K562 (cell line): Measurements from ENCODE around the gene DNAAF3. TPM values are rescaled to one million over a fixed set of nuclear protein-coding genes. Genes with fewer than 3 reads are reported as not detected.
A peak's percentile ranks its signal among the peaks of the same experiment; 100 is the strongest.

ENCODE experiments used
- ELK1 ChIP-seq: sonication (generic); formaldehyde crosslinking; IDR thresholded peaks from 2 replicates; pipeline ENCODE4 v1.8.1; 2022; ENCODE audit warnings: missing genetic modification reagents
- GATA2 ChIP-seq: sonication (generic); formaldehyde crosslinking; IDR thresholded peaks from 2 replicates; pipeline ENCODE4 v1.4.0; 2020; ENCODE audit warnings: mild to moderate bottlenecking, missing genetic modification reagents
- GATAD2B ChIP-seq: fragments of 450-650 bp; IDR thresholded peaks from 2 replicates; pipeline ENCODE4 v1.6.1; 2017; ENCODE audit warnings: mild to moderate bottlenecking, borderline replicate concordance
- HDAC8 ChIP-seq: fragments of 450-650 bp; IDR thresholded peaks from 2 replicates; pipeline ENCODE4 v1.6.1; 2016; ENCODE audit warnings: mild to moderate bottlenecking, missing genetic modification characterization, moderate library complexity, missing compliant biosample characterization
- MECOM ChIP-seq: fragments of 250-450 bp; sonication (Bioruptor Pico); IDR thresholded peaks from 2 replicates; pipeline ENCODE4 v1.8.0; 2022; ENCODE audit warnings: inconsistent platforms
- ZBED1 ChIP-seq: IDR thresholded peaks from 2 replicates; pipeline ENCODE4 v1.6.1; 2014
- ZBTB8A ChIP-seq: fragments of 450-650 bp; IDR thresholded peaks from 2 replicates; pipeline ENCODE4 v1.6.1; 2018; ENCODE audit warnings: mild to moderate bottlenecking, moderate library complexity; ENCODE audit not compliant: partially characterized antibody
- ZNF23 ChIP-seq: fragments of 250-450 bp; sonication (Bioruptor Pico); IDR thresholded peaks from 2 replicates; pipeline ENCODE4 v1.4.0; 2020; ENCODE audit warnings: mild to moderate bottlenecking
- ZNF316 ChIP-seq: fragments of 450-650 bp; IDR thresholded peaks from 2 replicates; pipeline ENCODE4 v1.6.1; 2016
- ZNF324 ChIP-seq: fragments of 250-450 bp; sonication (Bioruptor Pico); IDR thresholded peaks from 2 replicates; pipeline ENCODE4 v1.4.0; 2020; ENCODE audit warnings: mild to moderate bottlenecking
- ZNF707 ChIP-seq: fragments of 250-450 bp; sonication (Bioruptor Pico); conservative IDR thresholded peaks from 2 replicates; pipeline ENCODE4 v1.8.0; 2022; ENCODE audit warnings: inconsistent platforms, mild to moderate bottlenecking, moderate library complexity
- polyA plus RNA-seq, 8 experiments: library from polyadenylated mRNA; depleted of rRNA in 4 of 8; stranded (reverse) in 5 of 8; unstranded in 3 of 8; fragments of >200 nt; fragmentation: Nextera tagmentation in 2 of 8; fragmentation: Illumina TruSeq in 1 of 8; extraction: Ambion mirVana in 2 of 8; extraction: Trizol in 1 of 8; gene quantifications; 2 replicates each; pipeline versions ENCODE4 v1.2.1 to v1.2.3, GENCODE V29; 2011 to 2014; ENCODE audit warnings: inconsistent platforms in 1 of 8, missing spikeins in 1 of 8
- total RNA-seq, 7 experiments: library from RNA; depleted of rRNA in 6 of 7; stranded (reverse); fragments of >200 nt in 6 of 7; fragmentation: Illumina TruSeq in 2 of 7; extraction: Trizol in 2 of 7; gene quantifications; 2 replicates each; pipeline versions ENCODE4 v1.2.1 to v1.2.3, GENCODE V29; 2011 to 2021; ENCODE audit warnings: low replicate concordance in 1 of 7
- TF ChIP-seq, protein P1 (sequence below): sonication (generic); formaldehyde crosslinking; IDR thresholded peaks from 2 replicates; pipeline ENCODE4 v1.8.0; 2022; ENCODE audit warnings: mild to moderate bottlenecking, missing genetic modification reagents
- TF ChIP-seq, protein P2 (sequence below): IDR thresholded peaks from 2 replicates; pipeline ENCODE4 v1.6.1; 2016; ENCODE audit warnings: missing genetic modification characterization, missing compliant biosample characterization
- TF ChIP-seq, protein P3 (sequence below): sonication (generic); formaldehyde crosslinking; IDR thresholded peaks from 2 replicates; pipeline ENCODE4 v1.8.1; 2023; ENCODE audit warnings: mild to moderate bottlenecking, missing genetic modification reagents, moderate library complexity
- TF ChIP-seq, protein P4 (sequence below): fragments of 250-450 bp; sonication (Bioruptor Pico); IDR thresholded peaks from 2 replicates; pipeline ENCODE4 v1.5.0; 2021; ENCODE audit warnings: mild to moderate bottlenecking, moderate library complexity

Gene DNAAF3
- total and polyA plus RNA-seq, 9 of the 15 experiments (the other 6 are each of a cell fraction or from before 2014, with no cell fraction given), result 21.6 to 61.5 (median 43.0) TPM

DNA sequence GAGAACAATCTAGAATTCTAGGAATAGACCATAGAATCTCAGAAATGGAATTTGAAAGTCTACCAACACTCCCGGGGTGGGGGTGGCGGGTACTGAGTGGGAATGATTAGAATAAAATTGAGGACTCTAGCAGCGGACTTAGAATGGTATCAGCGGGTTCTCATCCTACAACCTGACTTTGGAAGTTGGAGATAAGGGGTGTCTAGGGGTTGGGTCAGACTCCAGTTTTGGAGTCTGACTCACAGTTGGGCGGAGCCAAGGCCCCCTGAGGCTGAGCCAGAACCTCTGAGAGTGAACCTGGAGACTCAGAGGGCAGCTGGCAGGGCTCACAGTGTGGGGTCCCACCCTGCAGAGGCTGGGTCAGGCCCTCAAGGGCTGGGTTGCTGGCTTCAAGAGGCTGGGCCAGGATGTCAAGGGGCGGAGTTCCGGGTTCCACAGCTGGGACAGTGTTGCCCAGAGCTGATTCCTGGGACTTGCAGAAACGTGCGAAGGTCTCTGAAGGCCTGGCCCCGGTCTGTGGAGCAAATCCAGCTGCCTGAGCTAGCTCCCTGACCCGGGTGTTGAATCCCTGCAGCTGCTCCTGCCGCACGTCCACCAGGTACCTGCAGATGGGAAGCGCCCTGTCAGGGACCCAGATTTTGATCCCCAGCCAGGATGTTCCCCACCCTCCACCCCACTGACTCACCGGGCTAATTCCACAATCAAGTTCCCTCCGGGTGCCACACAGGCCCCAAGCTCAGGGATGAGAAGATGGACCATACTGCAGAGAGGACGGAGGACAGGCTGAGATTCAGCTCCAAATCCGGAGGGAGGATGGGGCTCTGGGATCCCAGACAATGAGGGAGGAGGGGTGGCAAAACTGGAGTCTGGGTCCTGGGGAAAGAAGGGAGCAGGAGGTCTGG is 7.3 kb downstream of the DNAAF3 start (continued):
- TF ChIP-seq, protein P1, sequence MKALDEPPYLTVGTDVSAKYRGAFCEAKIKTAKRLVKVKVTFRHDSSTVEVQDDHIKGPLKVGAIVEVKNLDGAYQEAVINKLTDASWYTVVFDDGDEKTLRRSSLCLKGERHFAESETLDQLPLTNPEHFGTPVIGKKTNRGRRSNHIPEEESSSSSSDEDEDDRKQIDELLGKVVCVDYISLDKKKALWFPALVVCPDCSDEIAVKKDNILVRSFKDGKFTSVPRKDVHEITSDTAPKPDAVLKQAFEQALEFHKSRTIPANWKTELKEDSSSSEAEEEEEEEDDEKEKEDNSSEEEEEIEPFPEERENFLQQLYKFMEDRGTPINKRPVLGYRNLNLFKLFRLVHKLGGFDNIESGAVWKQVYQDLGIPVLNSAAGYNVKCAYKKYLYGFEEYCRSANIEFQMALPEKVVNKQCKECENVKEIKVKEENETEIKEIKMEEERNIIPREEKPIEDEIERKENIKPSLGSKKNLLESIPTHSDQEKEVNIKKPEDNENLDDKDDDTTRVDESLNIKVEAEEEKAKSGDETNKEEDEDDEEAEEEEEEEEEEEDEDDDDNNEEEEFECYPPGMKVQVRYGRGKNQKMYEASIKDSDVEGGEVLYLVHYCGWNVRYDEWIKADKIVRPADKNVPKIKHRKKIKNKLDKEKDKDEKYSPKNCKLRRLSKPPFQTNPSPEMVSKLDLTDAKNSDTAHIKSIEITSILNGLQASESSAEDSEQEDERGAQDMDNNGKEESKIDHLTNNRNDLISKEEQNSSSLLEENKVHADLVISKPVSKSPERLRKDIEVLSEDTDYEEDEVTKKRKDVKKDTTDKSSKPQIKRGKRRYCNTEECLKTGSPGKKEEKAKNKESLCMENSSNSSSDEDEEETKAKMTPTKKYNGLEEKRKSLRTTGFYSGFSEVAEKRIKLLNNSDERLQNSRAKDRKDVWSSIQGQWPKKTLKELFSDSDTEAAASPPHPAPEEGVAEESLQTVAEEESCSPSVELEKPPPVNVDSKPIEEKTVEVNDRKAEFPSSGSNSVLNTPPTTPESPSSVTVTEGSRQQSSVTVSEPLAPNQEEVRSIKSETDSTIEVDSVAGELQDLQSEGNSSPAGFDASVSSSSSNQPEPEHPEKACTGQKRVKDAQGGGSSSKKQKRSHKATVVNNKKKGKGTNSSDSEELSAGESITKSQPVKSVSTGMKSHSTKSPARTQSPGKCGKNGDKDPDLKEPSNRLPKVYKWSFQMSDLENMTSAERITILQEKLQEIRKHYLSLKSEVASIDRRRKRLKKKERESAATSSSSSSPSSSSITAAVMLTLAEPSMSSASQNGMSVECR (CRISPR knock-in tag), result peak; percentile 42; the same call in 1 of the 2 replicates
- TF ChIP-seq GATAD2B (peak; percentile 72; the same call in 1 of the 2 replicates), GATA2 (CRISPR knock-in tag) (0 out of 2 replicates have a peak, but pooled peaks have one; percentile 38), HDAC8 (tag) (no peak), MECOM (CRISPR knock-in tag) (no peak), ZNF707 (CRISPR knock-in tag) (no peak), ZBED1 (no peak), ZNF23 (CRISPR knock-in tag) (no peak), ELK1 (CRISPR knock-in tag) (no peak), ZNF324 (CRISPR knock-in tag) (no peak), ZNF316 (no peak), ZBTB8A (no peak)
- TF ChIP-seq, protein P2, sequence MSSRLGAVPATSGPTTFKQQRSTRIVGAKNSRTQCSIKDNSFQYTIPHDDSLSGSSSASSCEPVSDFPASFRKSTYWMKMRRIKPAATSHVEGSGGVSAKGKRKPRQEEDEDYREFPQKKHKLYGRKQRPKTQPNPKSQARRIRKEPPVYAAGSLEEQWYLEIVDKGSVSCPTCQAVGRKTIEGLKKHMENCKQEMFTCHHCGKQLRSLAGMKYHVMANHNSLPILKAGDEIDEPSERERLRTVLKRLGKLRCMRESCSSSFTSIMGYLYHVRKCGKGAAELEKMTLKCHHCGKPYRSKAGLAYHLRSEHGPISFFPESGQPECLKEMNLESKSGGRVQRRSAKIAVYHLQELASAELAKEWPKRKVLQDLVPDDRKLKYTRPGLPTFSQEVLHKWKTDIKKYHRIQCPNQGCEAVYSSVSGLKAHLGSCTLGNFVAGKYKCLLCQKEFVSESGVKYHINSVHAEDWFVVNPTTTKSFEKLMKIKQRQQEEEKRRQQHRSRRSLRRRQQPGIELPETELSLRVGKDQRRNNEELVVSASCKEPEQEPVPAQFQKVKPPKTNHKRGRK (tag), result no peak
- TF ChIP-seq, protein P3, sequence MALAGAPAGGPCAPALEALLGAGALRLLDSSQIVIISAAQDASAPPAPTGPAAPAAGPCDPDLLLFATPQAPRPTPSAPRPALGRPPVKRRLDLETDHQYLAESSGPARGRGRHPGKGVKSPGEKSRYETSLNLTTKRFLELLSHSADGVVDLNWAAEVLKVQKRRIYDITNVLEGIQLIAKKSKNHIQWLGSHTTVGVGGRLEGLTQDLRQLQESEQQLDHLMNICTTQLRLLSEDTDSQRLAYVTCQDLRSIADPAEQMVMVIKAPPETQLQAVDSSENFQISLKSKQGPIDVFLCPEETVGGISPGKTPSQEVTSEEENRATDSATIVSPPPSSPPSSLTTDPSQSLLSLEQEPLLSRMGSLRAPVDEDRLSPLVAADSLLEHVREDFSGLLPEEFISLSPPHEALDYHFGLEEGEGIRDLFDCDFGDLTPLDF (CRISPR knock-in tag), result peak; percentile 34; the same call in 1 of the 2 replicates
- TF ChIP-seq, protein P4, sequence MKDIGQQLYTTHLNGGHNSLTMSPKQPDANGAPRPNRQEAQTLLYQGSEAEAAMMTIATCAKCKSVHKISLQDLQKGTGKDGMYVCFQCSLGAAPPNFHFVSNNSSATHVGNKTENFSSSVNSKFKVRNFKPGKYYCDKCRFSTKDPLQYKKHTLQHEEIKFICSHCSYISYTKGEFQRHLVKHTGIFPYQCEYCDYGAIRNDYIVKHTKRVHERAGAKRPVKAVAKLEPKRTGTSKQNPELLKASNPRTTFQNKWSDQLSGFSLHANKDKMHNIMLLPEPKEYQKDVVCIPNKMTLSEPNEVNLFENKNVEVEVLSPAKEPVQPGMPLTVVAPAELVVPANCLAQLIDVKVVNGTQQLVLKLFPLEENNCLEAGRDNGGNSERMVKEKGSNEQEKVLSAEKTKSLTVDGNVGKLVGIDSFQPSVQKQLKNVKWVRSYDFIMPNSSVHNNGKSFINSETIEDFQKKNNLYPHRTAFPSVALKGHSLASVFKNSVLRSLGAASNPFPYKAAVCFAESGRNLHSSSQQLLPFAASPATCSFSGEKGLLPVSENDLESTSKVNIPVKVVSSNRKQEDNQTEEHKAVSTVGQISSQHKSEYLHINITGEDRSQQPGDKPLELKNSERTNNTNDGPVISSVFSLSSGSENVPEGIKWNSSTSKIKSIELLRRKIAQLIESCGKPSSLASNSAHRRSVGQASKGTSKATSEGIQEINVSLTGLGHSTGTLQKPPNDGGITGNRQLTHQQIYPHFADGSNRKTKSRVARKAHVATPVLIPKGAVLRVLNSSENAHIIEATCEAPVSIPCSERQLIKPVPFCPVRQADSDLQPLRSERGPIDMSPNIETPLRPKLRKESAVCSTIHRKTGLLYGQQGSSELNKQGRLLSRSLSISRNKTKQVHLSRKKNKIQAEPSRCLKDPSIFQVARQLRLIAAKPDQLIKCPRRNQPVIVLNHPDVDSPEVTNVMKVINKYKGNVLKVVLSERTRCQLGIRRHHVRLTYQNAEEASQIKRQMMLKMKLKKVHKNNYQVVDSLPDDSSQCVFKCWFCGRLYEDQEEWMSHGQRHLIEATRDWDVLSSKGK (CRISPR knock-in tag), result no peak
